ENCODE measurements around the gene KTN1.

KTN1 gene

DNA sequence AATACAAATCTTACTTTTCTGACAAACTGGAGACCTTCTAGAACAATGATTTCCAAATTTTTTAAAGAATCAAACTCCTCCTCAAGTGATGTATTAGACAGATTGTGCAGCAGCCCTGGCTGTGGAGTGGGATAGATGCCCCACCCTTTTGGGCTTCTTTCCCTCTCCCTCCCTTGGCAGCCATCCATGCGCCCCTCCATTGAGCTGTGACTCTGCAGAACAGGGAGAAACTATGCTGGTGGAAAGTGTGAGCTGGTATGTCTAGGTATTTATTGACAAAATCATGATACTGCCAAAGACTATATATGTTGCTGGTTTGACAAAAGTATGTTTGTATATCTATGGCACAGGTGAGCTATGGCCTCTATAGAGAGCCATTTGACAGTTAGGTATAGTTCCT lies 138.5 kb downstream of the KTN1 start:
- no peak for DNase-seq

- DNase-seq, result no peak
Observed at GRCh38 chr14:55720796-55721195, 140.8 kb downstream of the KTN1 start.

DNA sequence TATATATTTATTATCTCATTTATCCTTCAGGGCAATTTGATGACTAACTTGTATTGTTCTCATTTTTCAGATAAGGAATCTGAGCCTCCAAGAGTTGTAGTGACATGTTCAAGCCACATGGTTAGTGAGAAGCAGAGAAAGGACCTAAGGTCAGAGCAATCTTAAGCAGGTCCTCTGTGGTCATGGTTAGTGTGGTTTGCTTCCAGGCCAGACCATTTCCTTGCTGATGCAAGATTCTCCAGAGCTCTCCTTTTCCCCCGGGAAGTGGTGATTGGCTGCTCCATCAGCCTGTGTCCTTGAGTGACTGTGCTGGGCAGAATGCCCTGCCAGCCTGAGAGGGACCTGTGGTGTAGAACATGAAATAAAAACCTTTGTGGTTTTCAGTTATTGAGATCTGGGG lies 141.3 kb downstream of the KTN1 start:
- no peak for DNase-seq

GRCh38 chr14:55722054-55722453 lies 142.0 kb downstream of the KTN1 start:
- no peak for DNase-seq

DNA sequence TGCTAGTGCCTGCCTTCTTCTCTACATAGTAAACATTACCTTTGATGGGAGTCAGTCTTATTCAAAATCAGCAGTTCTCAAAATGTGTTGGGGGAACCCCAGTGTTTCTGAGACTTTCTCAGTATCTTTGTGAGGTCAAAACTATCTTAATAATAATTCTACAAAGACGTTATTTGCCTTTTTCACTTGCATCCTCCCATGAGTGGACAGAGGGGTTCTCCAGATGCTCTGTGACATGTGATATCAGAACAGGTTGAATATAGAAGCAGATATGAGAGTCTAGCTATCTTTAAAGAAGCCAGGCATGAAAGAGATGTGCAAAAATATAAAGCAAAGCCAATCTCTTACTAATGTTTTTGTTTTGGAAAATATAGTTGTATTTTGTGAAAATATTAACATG lies 144.7 kb downstream of the KTN1 start:
- no peak for DNase-seq

DNA sequence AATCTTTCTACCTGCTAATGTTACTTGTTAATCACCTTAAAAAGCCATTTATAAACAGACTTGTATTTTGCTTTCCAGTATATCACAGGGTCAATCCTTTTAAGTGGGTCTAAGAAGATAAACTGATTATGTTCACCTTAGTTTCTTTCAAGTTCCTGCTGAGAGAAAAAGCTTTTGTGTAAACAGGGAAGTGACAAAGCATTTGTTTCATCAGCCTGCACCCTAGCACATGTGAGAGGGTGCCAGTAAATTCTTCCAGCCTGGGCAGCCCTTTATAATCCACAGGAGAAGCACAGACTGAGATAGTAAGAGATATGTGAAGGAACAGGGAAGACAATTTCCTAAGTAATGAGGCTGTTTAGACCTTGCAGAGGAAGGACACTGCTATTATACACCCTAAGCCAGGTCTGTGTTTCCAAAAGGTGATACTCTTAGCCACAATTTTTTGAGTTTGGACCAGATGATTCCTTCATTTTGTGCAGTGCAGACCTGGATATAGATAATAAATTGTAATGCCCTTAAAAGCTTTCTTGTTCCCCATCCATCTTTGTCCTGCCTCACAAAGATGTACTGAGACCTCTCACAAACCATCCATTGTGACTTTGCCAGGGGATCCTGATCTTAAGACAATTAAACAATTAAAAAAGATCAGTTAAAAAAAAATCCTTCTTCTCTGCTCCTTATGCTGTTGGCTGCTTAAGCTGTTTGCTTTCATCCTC lies 150.7 kb downstream of the KTN1 start:
- no peak for DNase-seq

DNA sequence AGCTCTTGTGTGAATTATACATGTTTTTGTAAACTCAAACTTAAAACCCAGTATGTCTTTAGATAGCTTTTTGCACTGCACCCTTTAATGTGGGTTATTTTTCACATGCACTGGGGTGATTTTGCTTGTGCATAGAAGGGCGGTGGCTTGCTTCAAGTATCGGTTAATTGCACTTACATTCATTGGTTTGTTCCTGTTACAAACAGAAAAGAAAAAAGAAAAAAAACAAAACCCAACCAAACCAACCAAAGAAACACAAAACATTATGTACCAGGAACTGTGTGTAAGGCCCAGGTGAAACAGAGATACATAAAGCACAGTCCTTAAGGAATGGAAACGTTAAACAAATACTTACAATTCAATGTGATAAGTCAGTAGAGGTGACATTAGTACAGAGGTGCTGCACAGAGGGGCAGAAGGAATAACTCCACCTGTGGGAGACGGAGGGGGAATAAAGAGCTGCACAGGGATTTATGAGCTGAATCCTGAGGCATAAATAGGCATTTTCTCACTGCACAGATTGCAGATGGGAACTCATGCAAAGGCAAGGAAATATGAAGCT lies 151.4 kb downstream of the KTN1 start:
- DNase-seq, result no peak

DNA sequence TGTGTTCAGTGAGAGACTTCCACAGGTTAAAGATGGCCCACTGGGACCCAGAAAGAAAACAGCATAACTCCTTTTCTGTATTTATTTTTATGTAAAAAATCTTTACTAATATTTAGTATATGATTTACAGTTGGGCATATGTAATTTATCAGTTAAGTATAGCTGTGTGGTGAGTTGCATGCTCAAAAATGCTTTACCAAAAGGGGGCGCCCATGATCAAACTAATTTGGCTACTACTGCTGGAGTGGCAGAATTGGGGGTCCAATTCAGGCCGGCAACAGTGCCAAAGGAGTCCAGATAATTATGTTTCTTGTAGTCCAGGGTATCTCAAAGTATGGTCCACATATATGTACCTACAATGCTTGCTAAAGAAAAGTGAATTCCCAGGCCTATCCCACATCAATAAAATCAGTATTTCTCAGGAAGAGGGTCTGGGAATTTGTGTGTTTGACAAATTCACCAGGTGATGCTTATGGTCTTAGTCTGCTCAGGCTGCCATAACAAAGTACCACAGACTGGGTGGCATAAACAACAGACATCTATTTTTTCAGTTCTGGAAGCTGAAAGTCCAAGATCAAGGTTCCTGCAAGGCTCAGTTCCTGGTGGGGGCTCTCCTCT lies 152.0 kb downstream of the KTN1 start:
- no peak for DNase-seq

DNA sequence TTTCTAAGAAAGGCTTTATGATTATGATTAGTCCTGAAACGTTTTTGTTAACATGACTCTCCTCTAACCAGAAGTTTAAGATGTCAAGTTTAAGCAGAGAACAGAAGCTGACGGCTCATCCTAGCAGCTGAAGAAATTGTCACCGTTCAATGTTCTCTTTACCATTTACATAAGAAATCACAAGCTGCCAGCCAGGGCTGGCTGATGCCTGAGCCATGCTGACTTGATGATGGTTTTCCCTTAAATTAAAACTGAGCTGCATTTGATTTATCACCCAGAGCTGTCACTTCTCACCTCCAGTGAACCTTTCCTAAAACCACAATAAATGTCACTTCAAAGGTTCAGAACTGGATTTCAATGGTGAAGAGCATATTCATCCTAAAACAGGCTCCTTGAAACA lies 153.6 kb downstream of the KTN1 start:
- DNase-seq, result no peak

Data from cerebellar nuclear complex (tissue), 1 donor.